ENCODE measurements around the gene LRRC18. TPM values are rescaled to one million over a fixed set of nuclear protein-coding genes. Genes with fewer than 3 reads are reported as not detected.

The LRRC18 gene
- total RNA-seq, 1 donor from 2014 or later, result not detected

DNA sequence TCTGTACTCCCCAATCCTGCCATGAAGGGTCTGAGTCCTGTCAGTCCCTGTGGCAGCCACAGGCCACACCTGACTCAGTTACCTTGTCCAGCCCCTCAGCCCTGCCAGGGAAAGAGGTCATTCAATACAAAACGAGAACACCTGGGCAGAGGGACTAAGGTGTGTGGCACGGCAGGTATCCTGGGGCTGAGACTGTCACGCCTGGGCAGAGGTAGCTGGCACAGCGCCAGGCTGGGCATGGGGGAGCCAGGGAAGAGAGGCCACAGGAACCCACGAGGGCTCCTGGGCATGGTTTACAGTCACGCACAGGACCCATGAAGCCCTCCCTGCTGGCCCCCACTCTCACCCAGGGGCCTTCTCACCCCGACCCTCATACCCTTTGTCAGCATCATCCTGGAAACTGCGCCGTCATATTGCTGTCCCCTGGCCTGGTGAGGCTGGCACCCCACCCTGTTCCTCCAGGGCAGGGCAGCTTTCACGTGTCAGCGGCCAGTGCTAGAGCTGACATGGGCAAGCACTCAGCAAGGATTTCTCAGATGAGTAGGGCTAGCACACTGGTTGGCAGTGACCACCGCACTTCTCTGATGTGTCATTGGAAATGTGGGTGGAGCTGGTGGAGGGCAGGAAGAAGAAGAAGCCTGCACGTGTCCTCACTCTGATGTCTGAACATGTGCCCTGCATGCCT lies 42.7 kb downstream of the LRRC18 start:
- Histone ChIP-seq H3K27me3 (ENCODE audit: low read depth) (no peaks in the 10 kb centered on the region), H3K4me3 (no peak overlapping the region), H3K27ac (replicated peaks) (no peak overlapping the region), H3K9me3 (replicated peaks) (peaks cover 3% of the 10 kb centered on the region), H3K36me3 (no peaks in the 10 kb centered on the region), H3K4me1 (peaks cover 18% of the 10 kb centered on the region)
- DNase-seq, result no peak
- TF ChIP-seq, protein P1, sequence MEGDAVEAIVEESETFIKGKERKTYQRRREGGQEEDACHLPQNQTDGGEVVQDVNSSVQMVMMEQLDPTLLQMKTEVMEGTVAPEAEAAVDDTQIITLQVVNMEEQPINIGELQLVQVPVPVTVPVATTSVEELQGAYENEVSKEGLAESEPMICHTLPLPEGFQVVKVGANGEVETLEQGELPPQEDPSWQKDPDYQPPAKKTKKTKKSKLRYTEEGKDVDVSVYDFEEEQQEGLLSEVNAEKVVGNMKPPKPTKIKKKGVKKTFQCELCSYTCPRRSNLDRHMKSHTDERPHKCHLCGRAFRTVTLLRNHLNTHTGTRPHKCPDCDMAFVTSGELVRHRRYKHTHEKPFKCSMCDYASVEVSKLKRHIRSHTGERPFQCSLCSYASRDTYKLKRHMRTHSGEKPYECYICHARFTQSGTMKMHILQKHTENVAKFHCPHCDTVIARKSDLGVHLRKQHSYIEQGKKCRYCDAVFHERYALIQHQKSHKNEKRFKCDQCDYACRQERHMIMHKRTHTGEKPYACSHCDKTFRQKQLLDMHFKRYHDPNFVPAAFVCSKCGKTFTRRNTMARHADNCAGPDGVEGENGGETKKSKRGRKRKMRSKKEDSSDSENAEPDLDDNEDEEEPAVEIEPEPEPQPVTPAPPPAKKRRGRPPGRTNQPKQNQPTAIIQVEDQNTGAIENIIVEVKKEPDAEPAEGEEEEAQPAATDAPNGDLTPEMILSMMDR (IDR thresholded peaks at IDR 0.05; ENCODE audit: borderline replicate concordance), result no peak
- intact Hi-C loops (cut with micrococcal nuclease), result no loop called here

DNA sequence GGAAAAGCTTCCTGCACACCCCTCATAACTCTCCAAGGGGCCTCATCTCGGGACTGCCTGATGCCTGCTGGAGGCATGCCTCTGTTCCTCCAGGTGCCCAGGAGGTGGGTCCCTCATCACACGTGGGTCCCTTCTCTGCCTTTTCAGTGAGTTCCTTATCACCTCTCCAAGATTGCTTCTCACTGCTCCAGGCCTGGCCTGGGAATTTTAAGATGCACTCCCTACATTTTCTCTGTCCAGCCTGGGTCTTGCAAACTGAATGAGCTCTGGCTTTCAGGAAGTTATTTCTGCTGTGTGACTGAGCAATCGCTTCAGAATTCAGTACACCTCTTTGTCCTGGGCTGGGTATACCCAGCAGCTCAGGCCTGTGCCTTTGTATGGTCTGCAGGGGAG lies 43.8 kb downstream of the LRRC18 start:
- no peaks in the 10 kb centered on the region for H3K36me3 ChIP-seq
- no peak overlapping the region for H3K27ac ChIP-seq (replicated peaks)
- DNase-seq, result no peak
- intact Hi-C loops (cut with micrococcal nuclease), result no loop called here
- H3K27me3 ChIP-seq (ENCODE audit: low read depth), result no peaks in the 10 kb centered on the region
- peaks cover 16% of the 10 kb centered on the region for H3K4me1 ChIP-seq
- TF ChIP-seq, protein P1 (IDR thresholded peaks at IDR 0.05; ENCODE audit: borderline replicate concordance), result no peak
- H3K9me3 ChIP-seq (replicated peaks), result no peaks in the 10 kb centered on the region
- no peak overlapping the region for H3K4me3 ChIP-seq

DNA sequence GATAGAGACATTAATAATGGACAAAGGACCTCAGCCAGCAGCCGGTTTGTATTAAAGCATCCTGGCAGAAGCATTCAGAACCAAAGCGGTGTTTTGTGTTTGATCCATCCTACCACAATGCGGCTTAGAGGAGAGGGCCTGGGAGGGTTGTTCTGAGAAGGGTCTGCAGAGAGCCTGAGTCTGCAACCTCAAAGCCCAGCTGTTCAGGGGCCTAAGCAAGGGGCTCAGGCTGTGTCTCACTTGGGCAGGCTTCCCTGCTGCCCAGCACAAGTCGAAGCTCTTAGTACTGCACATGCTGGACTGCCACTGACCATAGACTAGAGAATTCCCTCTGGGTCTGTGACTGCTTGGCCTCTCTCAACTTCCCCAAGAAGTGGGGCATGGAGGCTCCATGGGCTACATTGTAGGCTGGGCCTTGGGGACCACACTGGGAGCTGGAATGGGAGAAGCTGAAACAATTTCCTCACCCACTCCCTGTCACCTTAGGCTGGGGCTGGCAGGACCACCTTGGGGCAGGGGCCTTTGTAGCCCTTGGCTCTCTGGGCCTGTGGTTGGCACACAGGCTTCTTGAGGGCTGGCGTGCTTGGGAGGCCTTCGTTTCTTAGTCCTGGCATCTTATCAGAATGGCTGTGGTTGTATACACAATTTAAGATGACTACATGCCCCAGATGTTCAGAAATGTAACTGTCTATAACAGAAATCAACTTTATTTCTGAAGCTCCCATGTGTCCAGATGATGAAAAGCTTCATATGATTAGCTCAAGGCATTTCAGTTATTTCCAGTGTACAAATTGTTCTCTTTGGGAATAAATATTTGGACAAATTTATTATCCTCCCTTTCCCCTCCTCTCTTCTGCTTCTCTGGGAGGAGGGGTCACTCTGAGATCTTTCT lies 44.5 kb downstream of the LRRC18 start:
- no peak overlapping the region for H3K27ac ChIP-seq (replicated peaks)
- no peak for DNase-seq
- TF ChIP-seq, protein P1 (IDR thresholded peaks at IDR 0.05; ENCODE audit: borderline replicate concordance), result no peak
- intact Hi-C loops (cut with micrococcal nuclease), result no loop called here
- no peak overlapping the region for H3K4me3 ChIP-seq
- H3K9me3 ChIP-seq (replicated peaks), result no peaks in the 10 kb centered on the region
- no peaks in the 10 kb centered on the region for H3K27me3 ChIP-seq (ENCODE audit: low read depth)
- H3K4me1 ChIP-seq, result peaks cover 10% of the 10 kb centered on the region
- H3K36me3 ChIP-seq, result no peaks in the 10 kb centered on the region

DNA sequence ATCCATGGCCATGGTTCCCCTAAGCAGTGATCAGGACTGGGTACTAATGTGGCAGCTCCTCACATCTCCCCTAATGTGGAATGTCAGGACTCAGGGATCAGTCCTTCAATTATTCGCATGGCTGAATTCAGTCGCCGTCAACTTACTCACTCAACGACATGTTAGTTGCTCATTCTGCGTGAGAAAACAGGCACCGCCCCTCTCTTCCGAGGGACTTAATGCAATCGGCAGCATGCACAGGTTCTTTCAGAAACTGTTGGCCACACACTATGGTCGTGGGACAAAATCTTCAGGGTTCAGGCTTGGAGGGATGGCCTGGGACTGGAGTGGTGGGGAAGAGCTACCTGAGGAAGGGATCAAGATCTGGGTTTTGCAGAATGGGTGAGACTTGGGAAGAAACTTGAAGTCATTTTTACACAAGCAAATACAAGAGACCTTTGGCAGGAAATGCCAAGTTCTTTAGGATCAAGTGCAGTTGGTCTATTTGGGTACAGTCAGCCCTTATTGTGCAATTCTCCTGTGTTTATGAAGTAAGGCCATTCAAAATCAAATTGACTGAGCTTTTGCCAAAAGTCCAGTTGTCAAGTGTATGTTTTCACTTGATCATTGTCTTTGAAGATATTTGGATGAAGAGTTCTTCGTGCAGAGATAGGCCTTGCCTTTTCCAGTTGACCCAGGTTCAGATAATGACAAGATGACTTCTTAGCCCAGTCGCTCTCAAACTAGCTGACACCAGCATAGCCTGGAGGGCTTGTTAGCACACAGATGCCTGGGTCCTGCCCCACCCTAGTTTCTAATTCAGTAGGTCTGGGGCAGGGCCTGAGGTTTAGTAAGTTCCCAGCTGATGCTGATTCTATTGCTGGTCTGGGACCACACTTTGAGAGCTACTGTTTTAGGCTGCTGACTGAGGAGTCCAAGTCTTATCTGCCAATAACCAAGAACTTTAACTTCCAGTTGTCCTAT lies 48.5 kb downstream of the LRRC18 start:
- Histone ChIP-seq H3K27me3 (ENCODE audit: low read depth) (no peaks in the 10 kb centered on the region), H3K27ac (replicated peaks) (no peak overlapping the region), H3K36me3 (no peaks in the 10 kb centered on the region), H3K9me3 (replicated peaks) (no peaks in the 10 kb centered on the region), H3K4me1 (peaks cover 6% of the 10 kb centered on the region), H3K4me3 (no peak overlapping the region)
- TF ChIP-seq, protein P1 (IDR thresholded peaks at IDR 0.05; ENCODE audit: borderline replicate concordance), result no peak
- intact Hi-C loops (cut with micrococcal nuclease), result no loop called here
- no peak for DNase-seq

DNA sequence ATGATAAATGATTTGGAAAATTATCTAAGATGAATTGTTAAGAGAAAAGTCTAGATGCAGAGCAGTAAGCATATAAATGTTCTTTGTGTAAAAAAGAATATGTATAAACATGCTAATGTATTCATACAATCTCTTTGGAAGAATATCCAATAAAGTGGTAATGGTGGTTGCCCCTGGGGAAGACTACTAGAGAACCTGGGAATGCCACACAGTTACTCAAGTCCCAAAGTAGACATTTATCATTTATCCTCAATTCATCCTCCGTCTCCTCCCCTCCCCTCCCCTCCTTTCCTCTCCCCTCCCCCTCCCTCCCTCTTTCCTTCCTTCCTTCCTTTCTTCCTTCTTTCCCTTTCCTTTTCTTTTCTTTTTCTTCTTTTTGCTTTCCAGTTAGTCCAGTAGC lies 51.7 kb downstream of the LRRC18 start:
- no peaks in the 10 kb centered on the region for H3K36me3 ChIP-seq
- intact Hi-C loops (cut with micrococcal nuclease), result no loop called here
- no peak overlapping the region for H3K27ac ChIP-seq (replicated peaks)
- no peaks in the 10 kb centered on the region for H3K27me3 ChIP-seq (ENCODE audit: low read depth)
- no peak overlapping the region for H3K4me3 ChIP-seq
- no peaks in the 10 kb centered on the region for H3K4me1 ChIP-seq
- no peaks in the 10 kb centered on the region for H3K9me3 ChIP-seq (replicated peaks)
- DNase-seq, result no peak
- TF ChIP-seq, protein P1 (IDR thresholded peaks at IDR 0.05; ENCODE audit: borderline replicate concordance), result no peak

All from left ventricle myocardium inferior (tissue), 1 donor.